T-helper 9 cell (primary cell): ENCODE data around the gene TAGLN2.

Experiments
- DNase-seq: peaks from one replicate; pipeline ENCODE4 v3.0.0-alpha.2; 2020

TAGLN2 gene

GRCh38 chr1:159935305-159935704, 10.0 kb upstream of the TAGLN2 start:
- no peak for DNase-seq

GRCh38 chr1:159934136-159935039, 9.1 kb upstream of the TAGLN2 start:
- DNase-seq: no peak

- no peak for DNase-seq
Measured at GRCh38 chr1:159933347-159933746, 8.0 kb upstream of the TAGLN2 start.

GRCh38 chr1:159932296-159933285, 7.3 kb upstream of the TAGLN2 start:
- no peak for DNase-seq

GRCh38 chr1:159931795-159932173, 6.5 kb upstream of the TAGLN2 start:
- no peak for DNase-seq

- no peak for DNase-seq
Measured at GRCh38 chr1:159931101-159931794, 5.9 kb upstream of the TAGLN2 start.

GRCh38 chr1:159930634-159931033, 5.3 kb upstream of the TAGLN2 start:
- DNase-seq: no peak

GRCh38 chr1:159930216-159930615, 4.9 kb upstream of the TAGLN2 start:
- no peak for DNase-seq

- no peak for DNase-seq
Measured at GRCh38 chr1:159929155-159930051, 4.1 kb upstream of the TAGLN2 start.

- no peak for DNase-seq
Measured at GRCh38 chr1:159928491-159929050, 3.3 kb upstream of the TAGLN2 start.

GRCh38 chr1:159927849-159928431, 2.6 kb upstream of the TAGLN2 start:
- no peak for DNase-seq

- DNase-seq: no peak
Measured at GRCh38 chr1:159927211-159927848, 2.0 kb upstream of the TAGLN2 start.

- DNase-seq: no peak
Measured at GRCh38 chr1:159925719-159926078, 392 bp upstream of the TAGLN2 start.

GRCh38 chr1:159924025-159924790, 1.1 kb downstream of the TAGLN2 start:
- peak; percentile 66 for DNase-seq

GRCh38 chr1:159923203-159924024, 1.9 kb downstream of the TAGLN2 start:
- DNase-seq: peak; percentile 90

GRCh38 chr1:159922511-159923202, 2.6 kb downstream of the TAGLN2 start:
- no peak for DNase-seq

GRCh38 chr1:159921700-159922504, 3.4 kb downstream of the TAGLN2 start:
- no peak for DNase-seq
